Muscle layer of colon (tissue), 2 donors: ENCODE measurements around the gene LCN1.

Source experiments
- H3K27ac ChIP-seq: one replicate; pipeline ENCODE4 v1.7.0; 2013; ENCODE audit warnings: low read depth, mild to moderate bottlenecking, low read length, moderate library complexity
- H3K27me3 ChIP-seq, 2 donors: one replicate each; pipeline ENCODE4 v1.7.0; 2013; ENCODE audit warnings: low read length in 2 of 2, mild to moderate bottlenecking in 2 of 2; ENCODE audit not compliant: insufficient read depth in 2 of 2, control insufficient read depth in 1 of 2
- H3K36me3 ChIP-seq: one replicate; pipeline ENCODE4 v1.7.0; 2013; ENCODE audit warnings: mild to moderate bottlenecking, low read length; ENCODE audit not compliant: insufficient read depth
- H3K4me1 ChIP-seq: one replicate; pipeline ENCODE4 v1.7.0; 2013; ENCODE audit warnings: mild to moderate bottlenecking, low read length; ENCODE audit not compliant: insufficient read depth
- H3K4me3 ChIP-seq, 2 donors: one replicate each; pipeline ENCODE4 v1.7.0; 2013; ENCODE audit warnings: low read length in 2 of 2, low read depth in 1 of 2, mild to moderate bottlenecking in 1 of 2, moderate library complexity in 1 of 2
- H3K9ac ChIP-seq: one replicate; pipeline ENCODE4 v1.7.0; 2013; ENCODE audit warnings: low read length
- H3K9me3 ChIP-seq: one replicate; pipeline ENCODE4 v1.7.0; 2013; ENCODE audit warnings: mild to moderate bottlenecking, low read length
- donor health status: abdominal sarcoma.
- donor health status: Adenocarcinoma of cecum.

The LCN1 gene

DNA sequence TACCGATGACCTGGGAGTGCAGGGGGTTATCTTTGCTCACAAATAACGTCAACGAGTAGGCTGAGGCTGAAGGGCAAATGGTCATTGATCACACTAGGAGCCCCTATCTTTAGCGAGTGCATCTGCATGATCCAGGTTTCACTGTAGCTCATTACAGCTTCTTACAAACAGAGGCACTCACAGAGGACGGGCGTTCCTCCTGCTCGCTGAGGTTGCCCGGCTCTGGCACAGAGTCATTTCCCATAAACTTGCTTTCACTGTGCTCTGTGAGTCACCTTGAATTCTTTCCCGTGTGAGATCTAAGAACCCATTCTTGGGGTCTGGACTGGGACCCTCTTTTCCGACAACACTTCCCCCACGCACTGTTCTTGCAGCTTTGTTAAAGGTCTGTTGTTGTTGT is 38.4 kb downstream of the LCN1 start:
- H3K9me3 ChIP-seq, result no peaks in the 10 kb centered on the region
- H3K27me3 ChIP-seq, result peaks cover 0 to 6% of the 10 kb centered on the region in 2 donors
- no peak overlapping the region for H3K27ac ChIP-seq
- H3K9ac ChIP-seq, result no peak overlapping the region
- no peaks in the 10 kb centered on the region for H3K36me3 ChIP-seq
- H3K4me1 ChIP-seq, result no peaks in the 10 kb centered on the region
- no peak overlapping the region for H3K4me3 ChIP-seq

DNA sequence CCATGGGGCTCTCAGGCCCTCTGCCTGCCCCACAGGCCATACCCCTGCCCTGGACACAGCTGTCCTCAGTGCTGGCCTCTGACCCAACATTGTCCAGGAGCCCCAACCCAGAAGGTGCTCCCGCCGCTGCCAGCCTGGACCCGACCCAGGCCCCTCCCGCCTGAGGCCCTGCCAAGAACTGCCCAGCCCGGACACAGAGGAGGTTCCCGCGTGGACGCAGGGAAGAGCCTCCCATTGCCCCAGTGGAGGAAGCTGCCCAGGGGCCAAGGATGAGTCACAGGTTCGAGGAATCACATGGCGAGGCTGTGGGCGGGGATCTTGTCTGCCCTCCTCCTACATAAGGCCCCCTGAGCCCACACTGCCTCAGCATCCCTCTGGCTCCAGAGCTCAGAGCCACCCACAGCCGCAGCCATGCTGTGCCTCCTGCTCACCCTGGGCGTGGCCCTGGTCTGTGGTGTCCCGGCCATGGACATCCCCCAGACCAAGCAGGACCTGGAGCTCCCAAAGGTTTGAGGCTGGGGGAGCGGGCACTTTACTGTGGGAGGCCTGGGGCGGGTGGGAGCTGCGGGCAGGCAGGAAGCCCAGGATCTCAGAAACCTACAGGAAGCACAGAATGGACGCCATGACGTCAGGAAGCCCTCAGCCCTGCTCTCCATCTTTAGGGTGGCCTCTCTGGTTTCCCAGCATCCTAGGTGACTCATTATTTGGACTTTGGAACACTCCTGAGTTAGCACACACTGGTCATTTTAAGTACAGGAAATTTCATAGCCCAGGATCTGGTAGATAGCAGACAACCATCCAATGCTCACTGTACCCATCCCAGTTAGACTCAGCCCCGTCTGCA is 40.4 kb downstream of the LCN1 start, which contains the start of gene PAEP:
Gene PAEP, plus strand, starts transcription at position 366 of the 844 bp plus-strand sequence.
- H3K9me3 ChIP-seq, result no peaks in the 10 kb centered on the region
- no peak within 1 kb of the TSS for H3K9ac ChIP-seq
- H3K27ac ChIP-seq, result no peak within 1 kb of the TSS
- H3K36me3 ChIP-seq, result no peaks in the 10 kb centered on the region
- no peak within 1 kb of the TSS for H3K4me3 ChIP-seq
- no peaks in the 10 kb centered on the region for H3K4me1 ChIP-seq
- H3K27me3 ChIP-seq, result peaks cover 0 to 6% of the 10 kb centered on the region in 2 donors

DNA sequence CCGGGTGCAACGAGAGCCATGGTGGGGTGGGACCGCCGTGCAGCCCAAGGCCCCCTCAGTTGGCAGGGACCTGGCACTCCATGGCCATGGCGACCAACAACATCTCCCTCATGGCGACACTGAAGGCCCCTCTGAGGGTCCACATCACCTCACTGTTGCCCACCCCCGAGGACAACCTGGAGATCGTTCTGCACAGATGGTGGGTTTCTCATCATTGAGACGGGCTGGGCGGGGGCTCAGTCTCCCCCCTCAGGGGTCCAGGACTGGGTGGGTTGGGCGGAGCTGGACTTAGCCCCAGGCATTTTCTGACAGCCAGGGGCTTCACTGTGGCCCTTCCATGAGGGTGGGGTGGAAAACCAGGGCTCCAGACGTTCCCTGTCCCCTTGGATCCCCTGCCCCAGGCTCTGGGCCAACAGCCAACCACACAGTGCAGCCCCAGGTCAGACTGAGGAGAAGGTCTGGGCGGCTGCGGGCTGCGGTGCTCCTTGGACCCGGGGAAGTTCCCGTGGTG is 41.0 kb downstream of the LCN1 start:
- Histone ChIP-seq H3K27me3 (peaks cover 0 to 6% of the 10 kb centered on the region in 2 donors), H3K4me1 (no peaks in the 10 kb centered on the region), H3K27ac (no peak overlapping the region), H3K4me3 (no peak overlapping the region), H3K9me3 (no peaks in the 10 kb centered on the region), H3K36me3 (no peaks in the 10 kb centered on the region), H3K9ac (no peak overlapping the region)

DNA sequence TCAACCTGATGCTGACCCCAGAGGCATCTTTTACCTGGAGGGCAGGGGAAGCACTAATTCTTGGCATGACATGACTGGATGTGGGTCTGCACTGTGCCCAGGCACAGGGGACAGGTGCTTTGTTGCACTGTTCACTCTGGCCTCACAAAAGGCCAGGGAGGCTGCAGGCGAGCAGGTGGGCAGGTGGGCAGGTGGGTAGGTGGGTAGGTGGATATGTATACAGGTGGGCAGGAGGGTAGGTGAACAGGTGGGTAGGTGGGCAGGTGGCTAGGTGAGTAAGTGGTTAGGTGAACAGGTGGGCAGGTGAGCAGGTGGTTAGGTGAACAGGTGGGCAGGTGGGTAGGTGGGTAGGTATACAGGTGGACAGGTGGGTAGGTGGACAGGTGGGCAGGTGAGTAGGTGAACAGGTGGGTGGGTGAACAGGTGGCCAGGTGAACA is 41.8 kb downstream of the LCN1 start:
- no peak overlapping the region for H3K9ac ChIP-seq
- H3K27me3 ChIP-seq, result peaks cover 0 to 6% of the 10 kb centered on the region in 2 donors
- H3K4me1 ChIP-seq, result no peaks in the 10 kb centered on the region
- H3K9me3 ChIP-seq, result no peaks in the 10 kb centered on the region
- no peak overlapping the region for H3K4me3 ChIP-seq
- H3K36me3 ChIP-seq, result no peaks in the 10 kb centered on the region
- H3K27ac ChIP-seq, result no peak overlapping the region

DNA sequence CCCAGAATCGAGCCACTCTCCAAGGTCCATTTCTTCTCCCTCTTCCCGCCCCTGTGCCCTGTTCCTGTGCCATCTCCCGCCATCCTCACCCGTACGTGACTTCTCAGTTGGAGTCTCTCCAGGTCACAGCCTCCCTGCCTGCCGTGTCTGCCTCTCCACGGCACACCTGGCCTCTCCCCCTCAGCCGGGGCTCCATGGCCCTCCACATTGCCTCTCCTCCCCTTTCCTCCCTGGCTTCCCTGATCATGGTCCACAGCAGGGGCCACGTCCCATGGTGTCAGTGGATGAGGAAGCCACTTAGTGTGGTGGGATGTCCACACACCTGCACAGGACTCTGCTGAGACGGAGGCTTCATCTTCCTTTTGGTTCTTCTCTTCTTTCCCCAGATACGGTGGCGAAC is 42.6 kb downstream of the LCN1 start:
- H3K27me3 ChIP-seq, result peaks cover 0 to 6% of the 10 kb centered on the region in 2 donors
- no peaks in the 10 kb centered on the region for H3K9me3 ChIP-seq
- H3K4me1 ChIP-seq, result no peaks in the 10 kb centered on the region
- no peak overlapping the region for H3K9ac ChIP-seq
- no peak overlapping the region for H3K27ac ChIP-seq
- H3K36me3 ChIP-seq, result no peaks in the 10 kb centered on the region
- no peak overlapping the region for H3K4me3 ChIP-seq

DNA sequence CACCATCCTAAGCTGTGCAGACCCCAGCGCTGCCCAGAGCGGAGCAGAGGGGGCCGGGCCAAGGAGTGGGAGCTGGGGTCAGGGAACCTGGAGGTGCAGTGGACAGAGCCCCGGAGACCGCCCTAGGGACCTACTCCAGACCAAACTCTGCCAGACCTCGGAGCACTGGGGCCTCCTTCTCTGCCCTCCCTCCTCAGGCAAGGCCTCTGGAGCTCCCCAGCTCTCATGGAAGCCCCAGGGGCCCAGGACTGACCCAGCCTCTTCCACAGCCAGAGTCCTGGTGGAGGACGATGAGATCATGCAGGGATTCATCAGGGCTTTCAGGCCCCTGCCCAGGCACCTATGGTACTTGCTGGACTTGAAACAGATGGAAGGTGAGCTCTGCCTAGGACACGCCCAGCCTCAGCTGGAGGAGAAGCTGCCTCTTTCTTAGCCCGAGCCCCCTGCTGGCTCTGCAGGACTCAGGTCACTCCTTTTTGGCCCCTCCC is 43.9 kb downstream of the LCN1 start:
- Histone ChIP-seq H3K9ac (no peak overlapping the region), H3K36me3 (no peaks in the 10 kb centered on the region), H3K27ac (no peak overlapping the region), H3K27me3 (peaks cover 0 to 6% of the 10 kb centered on the region in 2 donors), H3K9me3 (no peaks in the 10 kb centered on the region), H3K4me3 (no peak overlapping the region), H3K4me1 (no peaks in the 10 kb centered on the region)

DNA sequence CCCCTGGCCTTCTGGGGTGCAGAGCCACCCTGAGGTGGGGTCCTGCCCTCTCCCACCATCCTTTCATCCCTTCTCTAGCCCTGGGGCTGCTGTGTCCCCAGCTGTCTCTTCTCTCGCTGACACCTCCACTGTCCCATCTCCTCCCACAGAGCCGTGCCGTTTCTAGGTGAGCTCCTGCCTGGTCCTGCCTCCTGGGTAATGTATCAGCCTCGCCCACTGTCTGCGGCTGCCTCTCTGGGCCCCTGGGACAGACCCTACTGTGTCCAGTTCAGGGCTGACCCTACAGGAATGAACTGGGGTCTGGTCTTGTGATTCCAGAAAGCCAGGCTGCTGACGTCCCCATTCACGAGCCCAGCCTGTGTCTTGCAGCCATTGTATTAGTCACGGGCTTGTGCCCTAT is 44.4 kb downstream of the LCN1 start:
- Histone ChIP-seq H3K27ac (no peak overlapping the region), H3K36me3 (no peaks in the 10 kb centered on the region), H3K9me3 (no peaks in the 10 kb centered on the region), H3K4me1 (no peaks in the 10 kb centered on the region), H3K9ac (no peak overlapping the region), H3K4me3 (no peak overlapping the region), H3K27me3 (peaks cover 0 to 6% of the 10 kb centered on the region in 2 donors)

DNA sequence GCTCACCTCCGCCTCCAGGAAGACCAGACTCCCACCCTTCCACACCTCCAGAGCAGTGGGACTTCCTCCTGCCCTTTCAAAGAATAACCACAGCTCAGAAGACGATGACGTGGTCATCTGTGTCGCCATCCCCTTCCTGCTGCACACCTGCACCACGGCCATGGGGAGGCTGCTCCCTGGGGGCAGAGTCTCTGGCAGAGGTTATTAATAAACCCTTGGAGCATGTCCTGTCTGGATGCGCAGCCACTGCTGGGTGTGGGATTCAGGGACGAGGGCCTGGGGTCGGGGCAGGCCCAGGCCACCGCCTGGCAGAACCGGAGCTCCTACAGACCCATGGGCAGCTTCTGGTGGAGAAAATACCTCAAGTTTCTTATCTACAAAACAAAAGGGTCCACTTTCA is 45.3 kb downstream of the LCN1 start:
- Histone ChIP-seq H3K27me3 (peaks cover 0 to 6% of the 10 kb centered on the region in 2 donors), H3K4me1 (no peaks in the 10 kb centered on the region), H3K4me3 (no peak overlapping the region), H3K27ac (no peak overlapping the region), H3K9ac (no peak overlapping the region), H3K9me3 (no peaks in the 10 kb centered on the region), H3K36me3 (no peaks in the 10 kb centered on the region)

DNA sequence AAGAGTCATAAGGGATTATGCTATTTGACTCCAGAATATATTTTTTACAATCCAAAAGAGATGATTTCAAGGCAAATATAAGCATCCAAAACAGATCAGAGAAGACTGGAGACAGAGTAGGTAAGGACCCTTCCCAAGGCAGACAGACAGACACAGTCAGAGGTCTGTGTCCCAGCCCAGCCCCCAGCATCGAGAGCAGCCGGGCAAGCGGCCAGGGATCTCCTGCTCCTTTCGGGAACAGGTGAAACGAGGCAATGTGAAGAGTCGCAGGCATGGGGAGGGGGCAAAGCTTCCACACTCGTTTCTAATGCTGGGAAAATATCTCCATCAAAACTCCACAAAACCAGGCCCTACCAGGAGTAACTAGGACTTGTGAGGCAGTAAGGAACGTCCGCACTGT is 46.1 kb downstream of the LCN1 start:
- Histone ChIP-seq H3K9me3 (no peaks in the 10 kb centered on the region), H3K4me3 (no peak overlapping the region), H3K27me3 (peaks cover 0 to 6% of the 10 kb centered on the region in 2 donors)

DNA sequence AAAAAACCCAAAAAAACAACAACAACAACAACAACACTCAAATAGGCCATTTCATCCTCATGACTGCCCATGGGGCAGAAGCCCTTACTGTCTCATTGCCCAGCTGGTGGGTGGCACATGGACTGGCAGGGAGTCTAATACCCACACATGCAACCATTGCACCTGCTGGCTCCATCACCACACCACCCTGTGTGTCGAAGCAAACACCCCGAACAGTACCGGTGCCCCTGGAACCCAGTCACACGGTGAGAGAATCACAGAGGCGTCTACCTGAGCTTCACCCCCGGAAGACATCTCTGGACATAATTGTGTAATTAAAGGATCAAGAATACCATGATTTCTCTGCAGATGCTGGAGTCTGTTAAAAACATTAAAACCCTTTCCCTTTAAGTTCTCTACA is 46.8 kb downstream of the LCN1 start:
- Histone ChIP-seq H3K27me3 (peaks cover 0 to 3% of the 10 kb centered on the region in 2 donors), H3K9me3 (no peaks in the 10 kb centered on the region), H3K9ac (no peak overlapping the region)

More for the DNA sequence above, 46.1 kb downstream of the LCN1 start:
- Histone ChIP-seq H3K36me3 (no peaks in the 10 kb centered on the region), H3K27ac (no peak overlapping the region), H3K9ac (no peak overlapping the region), H3K4me1 (no peaks in the 10 kb centered on the region)

DNA sequence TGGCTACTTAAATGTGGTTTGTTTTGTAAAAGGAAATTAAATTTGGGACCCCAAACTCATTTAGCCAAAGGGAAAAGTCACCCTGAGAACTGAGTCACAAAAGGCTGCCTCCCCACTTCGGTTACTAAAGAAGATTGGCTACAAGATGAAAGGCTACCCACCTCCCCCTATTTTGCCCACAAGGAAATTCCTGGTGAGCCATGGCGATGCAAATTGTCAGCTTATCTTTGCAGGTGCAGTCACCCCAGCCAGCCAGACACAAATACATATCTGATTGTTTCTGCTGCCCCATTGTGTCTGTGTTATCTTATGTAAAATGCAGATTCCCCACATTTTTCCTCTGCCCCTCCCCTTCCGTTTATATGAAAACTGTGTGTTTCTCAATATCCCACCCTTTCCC is 49.2 kb downstream of the LCN1 start:
- no peaks in the 10 kb centered on the region for H3K27me3 ChIP-seq
- H3K9me3 ChIP-seq, result no peaks in the 10 kb centered on the region
- H3K4me1 ChIP-seq, result no peaks in the 10 kb centered on the region
- H3K27ac ChIP-seq, result no peak overlapping the region
- H3K9ac ChIP-seq, result no peak overlapping the region
- H3K36me3 ChIP-seq, result no peaks in the 10 kb centered on the region
- H3K4me3 ChIP-seq, result no peak overlapping the region

More for the DNA sequence above, 46.8 kb downstream of the LCN1 start:
- Histone ChIP-seq H3K27ac (no peak overlapping the region), H3K4me3 (no peak overlapping the region), H3K4me1 (no peaks in the 10 kb centered on the region), H3K36me3 (no peaks in the 10 kb centered on the region)
